Measurements from ENCODE around the gene EML6.

EML6 gene

DNA sequence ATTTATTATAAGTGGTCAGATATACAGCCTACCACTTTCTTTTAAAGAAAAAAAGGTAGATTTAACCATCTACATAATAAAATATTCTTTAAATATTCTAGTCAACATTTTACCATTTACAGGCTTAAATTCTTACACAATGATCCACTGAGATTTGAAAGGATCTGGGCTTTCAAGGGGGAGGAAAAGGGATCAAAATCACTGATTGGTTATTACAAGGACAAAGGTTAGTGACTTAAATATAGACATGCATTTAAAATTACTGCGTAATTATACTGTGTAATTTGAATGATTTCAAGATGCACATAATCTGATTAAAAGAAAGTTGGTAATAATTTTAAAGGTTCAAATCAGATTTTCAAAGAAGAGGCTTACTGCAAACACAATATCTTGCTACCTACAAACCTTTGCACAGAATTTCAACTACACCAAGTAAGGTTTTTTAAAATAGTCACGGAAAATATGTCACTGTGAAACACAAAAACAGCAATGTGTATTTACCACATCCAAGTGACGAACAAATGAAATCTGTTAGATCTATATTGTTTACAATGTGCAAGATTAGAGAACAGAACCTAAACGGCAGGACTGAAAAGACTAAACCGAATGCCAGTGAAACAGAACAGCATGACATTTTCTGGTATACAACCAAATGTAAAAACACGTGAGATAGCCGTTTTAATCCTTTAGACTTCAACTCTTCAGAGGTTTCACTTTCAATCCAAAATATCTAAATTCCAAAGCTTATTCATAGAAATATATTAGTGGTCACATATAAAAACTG lies 286.0 kb downstream of the EML6 start:
- no peak for TF ChIP-seq CTCF (conservative IDR thresholded peaks at IDR 0.05; ENCODE audit: low read depth, low read length)
- peak overlapping the region; percentile 39 for H3K4me3 ChIP-seq (ENCODE audit: low read length)
- no peak for DNase-seq (ENCODE audit: low read depth)

- no peak for TF ChIP-seq CTCF (conservative IDR thresholded peaks at IDR 0.05; ENCODE audit: low read depth, low read length)
- peak; percentile 77 for DNase-seq (ENCODE audit: low read depth)
- peak overlapping the region; percentile 39 for H3K4me3 ChIP-seq (ENCODE audit: low read length)
Observed at GRCh38 chr2:55010149-55010591, 286.7 kb downstream of the EML6 start.

DNA sequence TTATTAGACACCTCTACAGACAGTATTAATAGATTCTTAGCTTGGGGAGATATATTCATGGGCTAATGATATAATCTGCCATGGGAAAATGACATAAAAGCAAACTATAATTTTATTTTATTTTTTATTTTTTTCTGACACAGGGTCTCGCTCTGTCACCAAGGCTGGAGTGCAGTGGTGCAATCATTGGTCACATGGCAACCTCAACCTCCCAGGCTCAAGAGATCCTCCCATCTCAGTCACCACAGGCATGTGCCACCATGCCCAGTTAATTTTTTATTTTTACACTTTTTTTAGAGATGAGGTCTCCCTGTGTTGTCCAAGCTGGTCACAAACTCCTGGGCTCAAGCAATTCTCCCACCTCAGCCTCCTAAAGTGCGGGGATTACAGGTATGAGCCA lies 287.5 kb downstream of the EML6 start:
- TF ChIP-seq CTCF (conservative IDR thresholded peaks at IDR 0.05; ENCODE audit: low read depth, low read length) = no peak
- H3K4me3 ChIP-seq (ENCODE audit: low read length) = no peak overlapping the region
- DNase-seq (ENCODE audit: low read depth) = no peak

DNA sequence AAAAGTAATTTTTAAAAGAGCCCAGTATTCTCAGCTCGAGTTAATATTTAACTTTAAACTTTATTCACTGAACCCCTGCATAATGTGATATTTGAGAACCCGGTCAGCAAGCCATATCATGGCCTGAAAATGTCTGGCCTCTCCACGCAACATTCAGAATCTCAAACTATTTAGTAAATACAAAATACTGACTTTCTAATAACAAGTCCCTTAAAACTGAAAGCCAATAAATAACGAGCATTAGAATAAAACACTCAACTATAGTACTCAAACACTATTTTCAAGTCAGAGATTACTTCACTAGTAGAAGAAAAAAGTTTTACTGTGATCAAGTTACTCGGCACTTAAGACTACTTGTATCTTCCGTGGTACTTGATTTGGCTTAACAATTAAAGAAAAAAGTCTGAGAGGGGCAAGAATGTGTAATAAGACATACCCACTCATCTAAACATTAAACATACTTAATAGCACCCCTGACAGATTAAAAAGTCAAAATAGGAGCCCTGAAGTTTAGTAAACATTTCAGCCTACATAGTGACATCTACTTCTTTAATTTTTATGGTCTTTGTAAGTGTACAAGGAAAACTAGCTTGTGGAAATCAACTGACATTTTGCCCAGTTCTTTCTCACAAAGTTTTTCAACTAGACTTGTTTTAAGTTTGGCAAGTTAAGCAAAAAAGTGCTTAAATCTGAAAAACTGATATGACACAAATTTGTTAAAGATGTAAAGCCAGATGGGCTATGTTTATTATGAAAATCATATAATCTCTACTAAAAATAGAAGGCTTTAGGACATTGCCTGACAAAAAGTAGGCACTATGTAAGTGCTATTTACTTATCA lies 288.6 kb downstream of the EML6 start:
- no peak overlapping the region for H3K4me3 ChIP-seq (ENCODE audit: low read length)
- no peak for DNase-seq (ENCODE audit: low read depth)
- no peak for TF ChIP-seq CTCF (conservative IDR thresholded peaks at IDR 0.05; ENCODE audit: low read depth, low read length)

DNA sequence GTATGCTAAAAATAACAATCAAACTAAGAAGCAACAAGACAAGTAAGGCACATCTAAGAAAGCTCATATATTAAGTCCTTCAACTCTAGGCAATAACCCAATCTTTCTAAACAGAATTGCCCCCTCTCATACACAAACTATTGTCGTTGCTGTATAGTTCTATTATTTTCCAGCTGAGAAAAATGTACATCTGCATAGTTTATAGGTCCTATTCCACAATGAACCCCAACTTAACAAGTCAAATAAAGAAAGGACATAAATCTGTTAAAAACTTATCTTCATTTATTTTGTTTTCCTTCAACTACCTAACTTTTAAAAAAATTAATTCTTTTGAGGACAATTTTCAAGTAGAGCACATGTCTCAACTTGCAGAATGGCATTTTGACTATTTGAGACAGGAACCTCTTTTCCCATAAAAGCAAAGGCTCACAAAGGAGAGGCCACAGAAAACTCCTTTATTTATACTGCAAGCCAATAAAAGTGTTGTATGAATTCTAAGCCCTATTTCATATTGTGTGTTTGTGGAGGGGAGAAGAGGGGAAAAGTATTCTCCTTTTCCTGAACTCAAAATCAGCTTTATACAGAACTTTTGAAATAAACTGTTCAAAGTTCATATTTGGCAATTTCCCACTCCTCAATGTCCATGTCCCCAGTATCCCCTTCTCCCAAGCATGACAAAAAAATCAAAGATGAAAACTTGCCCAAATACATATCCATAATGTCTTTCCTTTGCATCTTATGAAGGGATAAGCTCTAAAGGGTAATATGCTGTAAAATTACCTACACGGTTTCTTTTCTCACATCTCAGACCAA lies 289.4 kb downstream of the EML6 start:
- no peak overlapping the region for H3K4me3 ChIP-seq (ENCODE audit: low read length)
- no peak for DNase-seq (ENCODE audit: low read depth)
- no peak for TF ChIP-seq CTCF (conservative IDR thresholded peaks at IDR 0.05; ENCODE audit: low read depth, low read length)

DNA sequence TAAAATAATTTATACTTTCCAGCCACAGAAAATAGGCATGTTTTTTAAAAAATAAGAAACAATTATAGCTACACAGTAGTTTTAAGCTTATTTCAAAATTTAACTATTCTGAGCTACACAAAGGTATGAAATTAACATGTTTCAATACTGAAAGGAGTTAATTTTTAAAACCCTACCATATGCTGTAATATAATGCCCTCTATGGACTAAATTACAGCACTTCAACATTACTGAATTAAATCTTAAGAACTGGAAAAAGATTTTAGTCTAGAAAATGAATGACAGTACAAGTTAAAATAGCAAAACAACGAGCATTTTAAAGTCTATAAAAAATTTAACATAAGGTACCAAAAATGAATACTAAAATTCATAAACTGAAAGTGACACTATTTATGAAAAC lies 290.5 kb downstream of the EML6 start:
- H3K4me3 ChIP-seq (ENCODE audit: low read length) = no peak overlapping the region
- no peak for DNase-seq (ENCODE audit: low read depth)
- no peak for TF ChIP-seq CTCF (conservative IDR thresholded peaks at IDR 0.05; ENCODE audit: low read depth, low read length)

Measured in retinal pigment epithelial cell (primary cell).